Activated B cell treated with CpG ODN at 0.5 μM for 24 hours (primary cell): ENCODE measurements around the gene PARP14. TPM values are rescaled to one million over a fixed set of nuclear protein-coding genes. Genes with fewer than 3 reads are reported as not detected.

Experiments
- ATAC-seq: fragments of 200-7000 bp; cut with Tn5 transposase; one replicate; pipeline ENCODE4 v1.10.0; 2021; ENCODE audit warnings: low read depth, mild to moderate bottlenecking, moderate library complexity
- CTCF ChIA-PET: fragments of 350-600 bp; sonication (Branson Sonifier 250); formaldehyde crosslinking; loops from one replicate; lab custom pipeline; 2021; ENCODE audit warnings: antibody characterized with exemption; lab: Charles Lee
- POLR2A ChIA-PET: fragments of 350-600 bp; sonication (Branson Sonifier 250); formaldehyde crosslinking; loops from one replicate; lab custom pipeline; 2021; ENCODE audit warnings: antibody characterized with exemption; lab: Charles Lee
- DNase-seq: peaks from one replicate; pipeline ENCODE4 v3.0.0; 2022
- H3K27ac Mint-ChIP-seq: one replicate; pipeline ENCODE4 v1.8.0; 2020; ENCODE audit warnings: mixed read lengths
- H3K27me3 Mint-ChIP-seq: one replicate; pipeline ENCODE4 v1.8.0; 2021; ENCODE audit warnings: mixed read lengths
- H3K36me3 Mint-ChIP-seq: one replicate; pipeline ENCODE4 v1.8.0; 2021; ENCODE audit warnings: low read depth, mixed read lengths
- H3K4me1 Mint-ChIP-seq: one replicate; pipeline ENCODE4 v1.8.0; 2021; ENCODE audit warnings: mixed read lengths
- H3K4me3 Mint-ChIP-seq: one replicate; pipeline ENCODE4 v1.8.0; 2020; ENCODE audit warnings: mild to moderate bottlenecking, mixed read lengths
- H3K9me3 Mint-ChIP-seq: one replicate; pipeline ENCODE4 v1.8.0; 2020; ENCODE audit warnings: mixed read lengths
- intact Hi-C: fragments of 100-400 bp; cut with micrococcal nuclease; formaldehyde crosslinking; loops from one replicate; pipeline ENCODE4 v1.15.1; 2024
- total RNA-seq: library from RNA; stranded (reverse); gene quantifications from 2 replicates; pipeline ENCODE4 v1.2.3, GENCODE V29; 2022
- TF ChIP-seq, protein P1 (sequence below): fragments of 200-600 bp; IDR thresholded peaks from one replicate; pipeline ENCODE4 v1.8.0; 2022; ENCODE audit warnings: antibody characterized with exemption, mild to moderate bottlenecking

The PARP14 gene
- total RNA-seq, 1 donor from 2014 or later = 221 TPM

DNA sequence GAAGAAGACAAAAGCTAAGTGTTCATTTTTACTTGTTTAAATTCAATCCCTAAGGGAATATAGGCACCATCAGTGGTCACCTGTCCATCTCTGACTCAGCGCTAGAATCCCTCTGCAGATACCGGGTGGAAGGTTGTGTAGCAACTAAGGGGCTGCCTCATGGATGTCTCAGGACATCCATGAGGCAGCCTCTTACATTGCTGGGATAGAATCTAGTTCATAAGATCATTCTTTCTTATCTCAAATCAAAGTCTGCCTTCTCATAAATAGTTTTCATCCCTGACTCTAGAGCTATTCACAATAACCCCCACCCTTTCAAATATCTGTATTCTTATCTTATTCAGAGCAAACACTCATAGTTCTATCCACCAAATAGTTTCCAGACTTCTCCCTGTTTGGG, 74.9 kb downstream of the PARP14 start:
- no peaks in the 10 kb centered on the region for H3K27me3 Mint-ChIP-seq
- ChIA-PET CTCF (interaction anchor here (0.6 to 1.7 kb wide), 10 partner anchors 10 to 276 kb away, joined by 3 to 16 read pairs (median 4); partner anchors contain the start of gene SEMA5B), POLR2A (no interaction called here)
- H3K9me3 Mint-ChIP-seq = peaks cover 2% of the 10 kb centered on the region
- no peak overlapping the region for H3K4me3 Mint-ChIP-seq
- TF ChIP-seq, protein P1, sequence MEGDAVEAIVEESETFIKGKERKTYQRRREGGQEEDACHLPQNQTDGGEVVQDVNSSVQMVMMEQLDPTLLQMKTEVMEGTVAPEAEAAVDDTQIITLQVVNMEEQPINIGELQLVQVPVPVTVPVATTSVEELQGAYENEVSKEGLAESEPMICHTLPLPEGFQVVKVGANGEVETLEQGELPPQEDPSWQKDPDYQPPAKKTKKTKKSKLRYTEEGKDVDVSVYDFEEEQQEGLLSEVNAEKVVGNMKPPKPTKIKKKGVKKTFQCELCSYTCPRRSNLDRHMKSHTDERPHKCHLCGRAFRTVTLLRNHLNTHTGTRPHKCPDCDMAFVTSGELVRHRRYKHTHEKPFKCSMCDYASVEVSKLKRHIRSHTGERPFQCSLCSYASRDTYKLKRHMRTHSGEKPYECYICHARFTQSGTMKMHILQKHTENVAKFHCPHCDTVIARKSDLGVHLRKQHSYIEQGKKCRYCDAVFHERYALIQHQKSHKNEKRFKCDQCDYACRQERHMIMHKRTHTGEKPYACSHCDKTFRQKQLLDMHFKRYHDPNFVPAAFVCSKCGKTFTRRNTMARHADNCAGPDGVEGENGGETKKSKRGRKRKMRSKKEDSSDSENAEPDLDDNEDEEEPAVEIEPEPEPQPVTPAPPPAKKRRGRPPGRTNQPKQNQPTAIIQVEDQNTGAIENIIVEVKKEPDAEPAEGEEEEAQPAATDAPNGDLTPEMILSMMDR = no peak
- DNase-seq (no peak), ATAC-seq (no peak)
- H3K27ac Mint-ChIP-seq = no peak overlapping the region
- intact Hi-C loops = loop anchor here (1.0 to 10.0 kb wide), 5 partner anchors 187 to 803 kb away; no protein-coding TSS in a partner anchor
- no peaks in the 10 kb centered on the region for H3K4me1 Mint-ChIP-seq
- peaks cover 71% of the 10 kb centered on the region for H3K36me3 Mint-ChIP-seq

DNA sequence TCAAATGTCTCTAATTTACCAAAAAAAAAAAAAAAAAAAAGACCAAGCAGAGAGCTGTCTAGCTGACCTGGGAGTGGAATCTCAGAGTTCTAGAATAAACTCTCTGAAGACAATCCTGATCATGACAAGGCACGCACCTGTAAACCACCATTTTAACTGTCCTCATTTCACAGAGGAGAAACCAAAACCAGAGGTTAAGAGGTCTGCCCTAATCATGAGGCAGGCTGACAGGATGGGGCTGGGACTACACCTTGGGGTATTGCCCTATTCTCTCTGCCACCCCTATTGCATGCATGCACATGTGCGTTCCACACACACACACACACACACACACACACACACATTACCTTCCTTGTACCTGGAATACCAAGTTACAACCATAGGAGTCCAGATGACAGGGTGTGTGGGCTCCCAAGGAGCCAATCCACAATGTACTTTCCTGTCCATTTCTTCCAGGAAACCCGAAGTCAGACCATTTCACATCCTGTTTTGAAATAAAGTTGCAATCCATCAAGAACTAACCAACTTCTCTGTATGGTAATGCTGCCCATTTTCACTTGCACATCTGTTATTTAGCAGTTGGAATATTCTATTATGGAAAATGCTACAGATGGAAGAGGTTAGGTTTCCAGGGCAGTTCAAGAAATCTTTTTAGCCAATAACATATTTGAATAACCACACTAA, 78.4 kb downstream of the PARP14 start:
- Mint-ChIP-seq H3K9me3 (peaks cover 2% of the 10 kb centered on the region), H3K36me3 (peaks cover 52% of the 10 kb centered on the region), H3K27me3 (no peaks in the 10 kb centered on the region), H3K27ac (no peak overlapping the region), H3K4me1 (peaks cover 9% of the 10 kb centered on the region), H3K4me3 (no peak overlapping the region)
- ChIA-PET CTCF (no interaction called here), POLR2A (interaction anchor here (0.6 kb wide), 1 partner anchor 142 kb away, joined by 3 read pairs; no protein-coding TSS in a partner anchor)
- DNase-seq = no peak
- no peak for ATAC-seq
- TF ChIP-seq, protein P1 = no peak
- intact Hi-C loops = loop anchor here (5.0 to 10.0 kb wide), 2 partner anchors 183 to 496 kb away; no protein-coding TSS in a partner anchor

DNA sequence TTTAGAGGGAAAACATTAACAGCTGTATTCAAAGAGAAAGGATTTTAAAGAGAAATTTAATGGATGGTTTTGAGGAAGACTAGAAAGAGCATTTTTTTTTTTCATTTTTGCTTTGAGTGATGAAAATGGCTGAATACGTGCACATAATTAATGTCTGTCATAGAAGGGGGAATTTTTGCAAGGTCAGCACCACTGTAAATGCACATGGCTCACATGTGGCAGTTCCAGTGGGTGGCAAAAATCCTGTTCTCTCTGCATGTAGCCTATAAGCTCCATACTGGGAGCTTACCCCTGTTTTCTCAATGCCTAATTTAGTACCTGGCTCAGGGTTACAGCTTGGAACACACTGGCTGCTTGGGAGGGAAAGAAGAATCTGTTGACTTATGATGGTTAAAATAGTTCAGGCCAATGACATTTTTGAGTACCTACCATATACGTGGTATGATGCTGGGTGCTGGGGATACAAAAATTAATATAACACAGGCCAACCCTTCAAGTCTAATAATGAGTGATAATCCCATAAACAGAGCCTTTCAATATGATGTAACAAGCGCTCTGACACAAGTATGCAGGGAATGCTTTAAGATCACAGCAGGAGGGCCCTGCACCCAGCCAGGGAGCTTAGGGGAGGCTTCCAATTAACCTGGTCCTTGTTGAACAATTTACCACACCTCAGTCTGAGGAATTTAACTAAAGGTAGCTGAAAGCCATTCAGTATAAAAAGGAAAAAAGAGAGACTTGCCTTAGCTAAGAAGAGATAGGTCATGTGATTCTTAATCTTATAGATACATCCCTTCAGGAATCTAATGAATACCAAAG, 80.0 kb downstream of the PARP14 start:
- H3K9me3 Mint-ChIP-seq = no peaks in the 10 kb centered on the region
- ATAC-seq (no peak), DNase-seq (no peak)
- intact Hi-C loops = no loop called here
- CTCF ChIA-PET = no interaction called here
- no peak overlapping the region for H3K27ac Mint-ChIP-seq
- H3K4me3 Mint-ChIP-seq = no peak overlapping the region
- peaks cover 43% of the 10 kb centered on the region for H3K36me3 Mint-ChIP-seq
- no peaks in the 10 kb centered on the region for H3K27me3 Mint-ChIP-seq
- TF ChIP-seq, protein P1 = no peak
- POLR2A ChIA-PET = interaction anchor here (0.6 to 0.7 kb wide), 2 partner anchors 15 to 659 kb away, joined by 3 to 13 read pairs; no protein-coding TSS in a partner anchor
- H3K4me1 Mint-ChIP-seq = peaks cover 9% of the 10 kb centered on the region

DNA sequence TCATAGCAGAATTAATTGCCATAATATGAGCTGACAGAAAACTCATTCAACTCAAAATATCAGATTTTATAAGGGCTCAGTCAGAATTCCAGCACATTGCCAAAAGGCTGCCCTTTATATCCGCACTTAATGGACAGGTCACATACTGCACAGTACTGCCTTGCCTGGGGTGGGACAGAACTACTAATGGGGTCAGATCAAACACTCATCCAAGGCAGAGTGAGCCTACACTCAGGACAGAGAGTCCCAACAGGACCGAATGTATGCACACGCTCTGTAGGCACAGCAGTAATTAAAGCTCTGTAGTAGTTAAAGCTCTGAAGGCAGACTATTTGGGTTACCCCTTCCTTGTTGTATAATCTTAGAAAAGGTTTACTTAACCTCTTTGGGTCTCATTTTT, 85.8 kb downstream of the PARP14 start:
- Mint-ChIP-seq H3K36me3 (peaks cover 40% of the 10 kb centered on the region), H3K4me3 (no peak overlapping the region), H3K4me1 (peaks cover 9% of the 10 kb centered on the region), H3K27me3 (no peaks in the 10 kb centered on the region), H3K27ac (peak overlapping the region; percentile 46), H3K9me3 (no peaks in the 10 kb centered on the region)
- ChIA-PET POLR2A (no interaction called here), CTCF (no interaction called here)
- intact Hi-C loops = no loop called here
- TF ChIP-seq, protein P1 = no peak
- ATAC-seq = no peak
- no peak for DNase-seq
